Gastroesophageal sphincter (tissue), 4 donors: ENCODE measurements around the gene YIPF2. TPM values are rescaled to one million over a fixed set of nuclear protein-coding genes. Genes with fewer than 3 reads are reported as not detected.
"Not testable (repeated sequence)": the region's sequence is repeated elsewhere in the genome, so short reads cannot be mapped to it uniquely, and the experiment has no call there.

ENCODE experiments used
- ATAC-seq: fragments of 150-250 bp; one replicate; pipeline ENCODE4 v1.9.1; 2016; ENCODE audit warnings: mild to moderate bottlenecking, moderate library complexity
- H3K27ac ChIP-seq, 4 donors: fragments of 200-600 bp; sonication (generic) in 3 of 4; 1 replicate in 3 of 4; 2 replicates in 1 of 4; pipeline ENCODE4 v1.5.1; 2016 to 2019
- H3K27me3 ChIP-seq: fragments of 200-600 bp; sonication (generic); one replicate; pipeline ENCODE4 v1.5.1; 2019
- H3K36me3 ChIP-seq, 2 donors: fragments of 200-600 bp; sonication (generic); one replicate each; pipeline ENCODE4 v1.5.1; 2019; ENCODE audit warnings: control low read depth in 1 of 2
- H3K4me1 ChIP-seq, 3 donors: fragments of 200-600 bp; sonication (generic); 1 replicate in 2 of 3; 2 replicates in 1 of 3; pipeline ENCODE4 v1.5.1; 2016 to 2019; ENCODE audit warnings: control low read depth in 2 of 3
- H3K4me3 ChIP-seq, 2 donors: fragments of 200-600 bp; sonication (generic); one replicate each; pipeline ENCODE4 v1.5.1; 2019; ENCODE audit warnings: mild to moderate bottlenecking in 1 of 2, moderate library complexity in 1 of 2
- H3K9me3 ChIP-seq, 3 donors: fragments of 200-600 bp; sonication (generic); one replicate each; pipeline ENCODE4 v1.5.1; 2017 to 2019; ENCODE audit warnings: control low read depth in 2 of 3
- EP300 ChIP-seq: sonication (generic); formaldehyde crosslinking; IDR thresholded peaks from one replicate; pipeline ENCODE4 v1.6.1; 2017; ENCODE audit warnings: antibody characterized with exemption, mild to moderate bottlenecking
- POLR2A ChIP-seq, 2 donors: fragments of 450-650 bp; IDR thresholded peaks; one replicate each; pipeline ENCODE4 v1.6.1; 2017; ENCODE audit warnings: antibody characterized with exemption in 2 of 2, mild to moderate bottlenecking in 2 of 2, moderate library complexity in 1 of 2
- POLR2AphosphoS5 ChIP-seq: sonication (generic); formaldehyde crosslinking; IDR thresholded peaks from one replicate; pipeline ENCODE4 v1.6.1; 2017; ENCODE audit warnings: antibody characterized with exemption
- WGBS, 2 donors: methylation state at CpG; one replicate each; pipeline ENCODE4 v1.1.5; 2018; ENCODE audit warnings: low coverage in 1 of 2; 5-methylcytosine and 5-hydroxymethylcytosine counted together
- total RNA-seq, 4 donors: library from RNA; depleted of rRNA; stranded (reverse); fragments of >200 nt; gene quantifications; one replicate each; pipeline ENCODE4 v1.1.0, GENCODE V29; 2016
- TF ChIP-seq, protein P1 (sequence below), 4 experiments: fragments of 200-600 bp in 2 of 4; fragments of 450-650 bp in 2 of 4; sonication (generic) in 1 of 4; IDR thresholded peaks; one replicate each; pipeline ENCODE4 v1.5.1; 2017 to 2019; ENCODE audit warnings: antibody characterized with exemption in 4 of 4, mild to moderate bottlenecking in 2 of 4, moderate library complexity in 2 of 4

Gene YIPF2
- total RNA-seq, 4 donors from 2014 or later: 25.5 to 47.8 (median 28.1) TPM

DNA sequence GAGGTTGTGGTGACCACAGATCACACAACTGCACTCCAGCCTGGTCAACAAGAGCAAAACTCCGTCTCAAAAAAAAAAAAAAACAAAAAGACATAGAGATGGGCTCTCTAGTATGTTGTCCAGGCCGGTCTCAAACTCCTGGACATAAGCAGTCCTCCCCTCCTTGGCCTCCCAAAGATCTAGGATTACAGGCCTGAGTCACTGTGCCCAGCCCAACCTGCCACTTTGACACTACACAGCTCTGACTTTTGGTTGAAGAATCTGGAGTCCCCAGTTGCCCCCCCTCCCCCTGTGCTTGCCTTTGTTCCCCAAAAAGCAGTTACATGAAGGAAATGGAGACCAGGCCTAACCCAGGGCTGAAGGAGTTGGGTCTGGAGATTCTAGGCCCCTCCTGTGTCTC lies 44.2 kb downstream of the YIPF2 start:
- ATAC-seq: peak; percentile 53
- Histone ChIP-seq H3K4me1 (peaks cover 0 to 76% (median 19%) of the 10 kb centered on the region in 3 donors), H3K4me3 (no peak overlapping the region), H3K27me3 (no peaks in the 10 kb centered on the region), H3K9me3 (no peaks in the 10 kb centered on the region), H3K36me3 (no peaks in the 10 kb centered on the region), H3K27ac (peak overlapping the region in 1 of 4 donors; percentile 28)
- WGBS, 2 donors: 26 to 56% methylated on average over 2 of the region's 2 CpGs
- TF ChIP-seq, protein P1, sequence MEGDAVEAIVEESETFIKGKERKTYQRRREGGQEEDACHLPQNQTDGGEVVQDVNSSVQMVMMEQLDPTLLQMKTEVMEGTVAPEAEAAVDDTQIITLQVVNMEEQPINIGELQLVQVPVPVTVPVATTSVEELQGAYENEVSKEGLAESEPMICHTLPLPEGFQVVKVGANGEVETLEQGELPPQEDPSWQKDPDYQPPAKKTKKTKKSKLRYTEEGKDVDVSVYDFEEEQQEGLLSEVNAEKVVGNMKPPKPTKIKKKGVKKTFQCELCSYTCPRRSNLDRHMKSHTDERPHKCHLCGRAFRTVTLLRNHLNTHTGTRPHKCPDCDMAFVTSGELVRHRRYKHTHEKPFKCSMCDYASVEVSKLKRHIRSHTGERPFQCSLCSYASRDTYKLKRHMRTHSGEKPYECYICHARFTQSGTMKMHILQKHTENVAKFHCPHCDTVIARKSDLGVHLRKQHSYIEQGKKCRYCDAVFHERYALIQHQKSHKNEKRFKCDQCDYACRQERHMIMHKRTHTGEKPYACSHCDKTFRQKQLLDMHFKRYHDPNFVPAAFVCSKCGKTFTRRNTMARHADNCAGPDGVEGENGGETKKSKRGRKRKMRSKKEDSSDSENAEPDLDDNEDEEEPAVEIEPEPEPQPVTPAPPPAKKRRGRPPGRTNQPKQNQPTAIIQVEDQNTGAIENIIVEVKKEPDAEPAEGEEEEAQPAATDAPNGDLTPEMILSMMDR (IDR thresholded peaks at IDR 0.05): no peak
- no peak for TF ChIP-seq POLR2A (IDR thresholded peaks at IDR 0.05)
- TF ChIP-seq POLR2AphosphoS5: peak; percentile 85

DNA sequence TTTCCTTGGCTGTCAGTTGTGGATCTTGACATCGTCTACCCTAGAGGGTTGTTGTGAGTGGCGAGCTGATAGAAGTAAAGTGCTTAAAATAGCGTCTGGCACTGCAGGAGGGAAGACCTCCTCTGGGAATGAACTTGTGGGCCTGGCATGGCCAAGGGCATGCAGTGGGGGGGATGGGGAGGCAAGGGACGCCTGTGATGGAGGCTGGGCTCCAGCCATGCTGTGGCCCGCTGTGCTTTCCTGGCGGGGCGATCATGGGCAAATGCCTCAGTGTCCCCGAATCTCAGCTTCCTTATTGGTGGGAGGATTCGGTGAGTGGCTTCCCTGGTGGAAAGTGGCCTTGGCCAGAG lies 46.4 kb downstream of the YIPF2 start:
- H3K27me3 ChIP-seq: no peaks in the 10 kb centered on the region
- TF ChIP-seq EP300: no peak
- no peak for TF ChIP-seq POLR2A (IDR thresholded peaks at IDR 0.05)
- TF ChIP-seq POLR2AphosphoS5: no peak
- TF ChIP-seq, protein P1 (IDR thresholded peaks at IDR 0.05): no peak
- no peak for ATAC-seq
- 91 to 100% methylated on average over 2 to 3 of the region's 9 CpGs for WGBS, 2 donors
- H3K9me3 ChIP-seq: no peaks in the 10 kb centered on the region
- no peak overlapping the region for H3K4me3 ChIP-seq
- H3K4me1 ChIP-seq: peaks cover 0 to 83% (median 27%) of the 10 kb centered on the region in 3 donors
- no peaks in the 10 kb centered on the region for H3K36me3 ChIP-seq
- no peak overlapping the region for H3K27ac ChIP-seq

DNA sequence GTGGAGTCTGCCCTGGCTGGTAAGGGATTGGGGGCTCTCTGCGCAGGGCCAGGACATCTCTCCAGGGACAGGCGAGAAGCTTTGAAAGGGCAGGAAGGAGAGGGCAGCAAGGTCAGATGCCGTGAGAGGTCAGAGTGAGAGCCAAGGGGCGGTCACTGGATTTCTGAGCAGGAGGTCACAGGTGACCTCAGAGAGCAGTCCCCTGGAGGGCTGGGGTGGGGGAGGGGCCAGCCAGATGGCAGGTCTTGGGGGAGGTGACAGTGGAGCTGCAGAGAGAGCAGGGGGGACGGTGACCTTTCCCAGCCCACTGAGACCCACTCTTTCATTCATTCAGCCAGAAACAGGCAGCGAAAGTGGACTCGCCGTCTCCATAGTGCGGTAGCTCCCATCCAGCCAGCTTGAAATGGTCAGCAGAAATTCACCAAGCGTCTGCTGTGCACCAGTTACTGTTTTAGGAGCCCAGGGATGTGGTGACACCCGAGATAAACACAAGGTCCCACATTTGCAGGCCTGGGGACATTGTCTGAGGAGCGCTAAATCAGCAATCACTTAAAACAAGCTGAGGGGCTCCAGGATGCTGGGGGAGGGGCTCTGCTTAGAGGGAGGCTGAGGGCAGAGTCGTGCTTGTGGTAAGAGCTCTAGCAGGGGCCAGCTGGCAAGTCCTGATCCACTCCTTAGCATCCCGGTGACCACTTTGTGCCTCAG lies 46.9 kb downstream of the YIPF2 start:
- no peak for TF ChIP-seq POLR2A (IDR thresholded peaks at IDR 0.05)
- TF ChIP-seq POLR2AphosphoS5: no peak
- TF ChIP-seq, protein P1 (IDR thresholded peaks at IDR 0.05): no peak
- TF ChIP-seq EP300: no peak
- Histone ChIP-seq H3K4me1 (peaks cover 0 to 83% (median 30%) of the 10 kb centered on the region in 3 donors), H3K9me3 (no peaks in the 10 kb centered on the region)

DNA sequence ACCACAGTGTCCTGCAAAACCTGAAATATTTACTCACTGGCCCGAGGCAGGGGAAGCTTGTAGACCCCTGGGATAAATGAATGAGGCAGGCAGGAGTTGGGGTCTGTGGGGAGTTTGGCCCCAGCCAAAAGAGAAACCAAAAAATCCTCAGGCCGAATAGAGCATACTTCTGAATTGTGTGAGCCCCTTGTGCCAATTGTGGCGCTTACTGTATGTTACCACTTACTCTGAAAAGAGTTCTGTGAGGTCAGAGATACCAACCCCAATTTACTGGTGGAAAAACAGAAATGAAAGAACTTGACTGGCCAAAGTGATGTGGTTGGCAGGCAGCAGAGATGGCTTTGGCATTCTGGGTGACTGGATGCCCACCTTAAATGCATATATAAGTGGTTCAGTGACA lies 50.2 kb downstream of the YIPF2 start:
- Histone ChIP-seq H3K9me3 (no peaks in the 10 kb centered on the region), H3K4me1 (peaks cover 0 to 96% (median 30%) of the 10 kb centered on the region in 3 donors), H3K27ac (no peak overlapping the region), H3K27me3 (no peaks in the 10 kb centered on the region), H3K4me3 (no peak overlapping the region), H3K36me3 (no peaks in the 10 kb centered on the region)
- 60 to 74% methylated on average over 1 to 3 of the region's 3 CpGs for WGBS, 2 donors
- TF ChIP-seq POLR2AphosphoS5 (no peak), POLR2A (IDR thresholded peaks at IDR 0.05) (no peak), EP300 (no peak)
- TF ChIP-seq, protein P1 (IDR thresholded peaks at IDR 0.05): no peak
- ATAC-seq: no peak

More for the DNA sequence above, 46.9 kb downstream of the YIPF2 start:
- Histone ChIP-seq H3K4me3 (no peak overlapping the region), H3K36me3 (no peaks in the 10 kb centered on the region), H3K27me3 (no peaks in the 10 kb centered on the region), H3K27ac (no peak overlapping the region)
- 62 to 90% methylated on average over 2 to 4 of the region's 14 CpGs for WGBS, 2 donors
- ATAC-seq: no peak

DNA sequence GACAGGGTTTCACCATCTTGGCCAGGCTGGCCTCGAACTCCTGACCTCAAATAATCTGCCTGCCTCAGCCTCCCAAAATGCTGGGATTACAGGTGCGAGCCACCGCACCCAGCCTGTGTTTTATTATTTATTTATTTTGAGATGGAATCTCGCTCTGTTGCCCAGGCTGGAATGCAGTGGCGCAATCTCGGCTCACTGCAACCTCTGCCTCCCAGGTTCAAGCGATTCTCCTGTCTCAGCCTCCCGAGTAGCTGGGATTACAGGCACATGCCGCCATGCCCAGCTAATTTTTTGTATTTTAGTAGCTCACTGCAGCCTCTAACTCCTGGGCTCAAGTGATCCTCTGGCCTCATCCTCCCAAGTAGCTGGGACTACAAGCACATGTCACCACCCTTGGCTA lies 50.8 kb downstream of the YIPF2 start:
- H3K4me3 ChIP-seq, H3K27me3 ChIP-seq, ATAC-seq, H3K9me3 ChIP-seq, H3K36me3 ChIP-seq: not testable (repeated sequence)
- WGBS, 2 donors: 91 to 97% methylated on average over 5 to 9 of the region's 9 CpGs
- H3K4me1 ChIP-seq: peaks cover 0 to 97% (median 36%) of the 10 kb centered on the region in 3 donors
- peak overlapping the region in 2 of 4 donors; percentile 43 to 51 for H3K27ac ChIP-seq
